MM.1S (cell line): Measurements from ENCODE around the gene MYL10.

Experiments used
- DNase-seq: peaks from one replicate; pipeline ENCODE4 v3.0.0-alpha.2; 2015
- H2AFZ ChIP-seq: fragments of 300-600 bp; sonication (generic); 2 replicates; pipeline ENCODE4 v1.6.0; 2016; ENCODE audit warnings: antibody characterized with exemption, low read length
- H3F3A ChIP-seq: fragments of 300-600 bp; sonication (generic); 2 replicates; pipeline ENCODE4 v1.6.1; 2016; ENCODE audit warnings: mild to moderate bottlenecking, antibody characterized with exemption, low read length, moderate library complexity, mixed read lengths; ENCODE audit not compliant: insufficient read depth
- H3K27ac ChIP-seq: fragments of 300-600 bp; sonication (generic); 2 replicates; pipeline ENCODE4 v1.5.1; 2016; ENCODE audit warnings: mild to moderate bottlenecking, low read length
- H3K27me3 ChIP-seq: fragments of 300-600 bp; sonication (generic); replicated peaks from 2 replicates; pipeline ENCODE4 v1.6.0; 2016; ENCODE audit warnings: low read length; ENCODE audit not compliant: insufficient read depth
- H3K36me3 ChIP-seq: fragments of 300-600 bp; sonication (generic); replicated peaks from 2 replicates; pipeline ENCODE4 v1.6.1; 2016; ENCODE audit warnings: mild to moderate bottlenecking, low read length, mixed read lengths; ENCODE audit not compliant: insufficient read depth
- H3K4me1 ChIP-seq: fragments of 300-600 bp; sonication (generic); 2 replicates; pipeline ENCODE4 v1.6.1; 2016; ENCODE audit warnings: low read length, mixed read lengths
- H3K4me2 ChIP-seq: fragments of 300-600 bp; sonication (generic); 2 replicates; pipeline ENCODE4 v1.6.0; 2016; ENCODE audit warnings: low read depth, low read length
- H3K4me3 ChIP-seq: fragments of 300-600 bp; sonication (generic); 2 replicates; pipeline ENCODE4 v1.5.1; 2016; ENCODE audit warnings: low read length, mixed read lengths
- H3K79me2 ChIP-seq: fragments of 300-600 bp; sonication (generic); 2 replicates; pipeline ENCODE4 v1.6.1; 2016; ENCODE audit warnings: mixed run types, low read length, mixed read lengths
- H3K9ac ChIP-seq: fragments of 300-600 bp; sonication (generic); 2 replicates; pipeline ENCODE4 v1.6.1; 2016; ENCODE audit warnings: low read length, mixed read lengths
- H3K9me2 ChIP-seq: fragments of 300-600 bp; sonication (generic); replicated peaks from 2 replicates; pipeline ENCODE4 v1.6.1; 2016; ENCODE audit warnings: mild to moderate bottlenecking, low read length, mixed read lengths; ENCODE audit not compliant: insufficient read depth
- H3K9me3 ChIP-seq: fragments of 300-600 bp; sonication (generic); replicated peaks from 2 replicates; pipeline ENCODE4 v1.6.1; 2016; ENCODE audit warnings: mild to moderate bottlenecking, low read length, mixed read lengths; ENCODE audit not compliant: insufficient read depth
- H4K20me1 ChIP-seq: fragments of 300-600 bp; sonication (generic); 2 replicates; pipeline ENCODE4 v1.6.1; 2016; ENCODE audit warnings: mild to moderate bottlenecking, low read length, moderate library complexity, mixed read lengths; ENCODE audit not compliant: insufficient read depth
- CTCF ChIP-seq: fragments of 300-600 bp; sonication (generic); IDR thresholded peaks from 2 replicates; pipeline ENCODE4 v1.5.1; 2016; ENCODE audit warnings: antibody characterized with exemption, low read length, mixed read lengths
- EZH2 ChIP-seq: fragments of 300-600 bp; sonication (generic); optimal IDR thresholded peaks from 2 replicates; pipeline ENCODE3; 2017; ENCODE audit warnings: low read depth, mild to moderate bottlenecking, antibody characterized with exemption, low read length, mixed read lengths
- EZH2phosphoT487 ChIP-seq: fragments of 300-600 bp; sonication (generic); IDR thresholded peaks from 2 replicates; pipeline ENCODE4 v1.6.1; 2018; ENCODE audit warnings: antibody characterized with exemption, low read length

The MYL10 gene

DNA sequence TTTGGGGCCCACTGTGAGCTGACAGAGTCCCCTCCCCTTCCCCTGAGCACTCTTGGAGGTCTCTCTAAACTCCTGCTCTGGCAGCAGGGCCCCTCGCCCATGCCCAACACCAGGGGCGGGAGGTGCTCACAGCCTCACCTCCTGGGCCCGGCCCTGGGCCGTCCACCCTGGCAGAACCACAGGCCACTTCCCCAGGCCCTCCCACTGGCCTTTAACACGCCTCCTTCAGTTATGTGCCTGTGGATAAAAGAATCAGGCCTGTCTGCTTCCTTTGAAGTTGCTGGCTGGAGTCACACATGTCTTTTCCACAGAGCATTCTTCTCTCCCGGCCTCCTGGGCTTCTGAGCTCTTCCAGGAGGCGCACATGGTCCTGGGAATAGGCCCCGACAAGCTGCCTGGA, 10.2 kb downstream of the MYL10 start:
- Histone ChIP-seq H3K9ac (no peak overlapping the region), H3K36me3 (no peaks in the 10 kb centered on the region), H3K4me2 (no peak overlapping the region), H3K27ac (no peak overlapping the region), H3K4me3 (no peak overlapping the region), H3K79me2 (no peaks in the 10 kb centered on the region), H4K20me1 (no peaks in the 10 kb centered on the region), H3K4me1 (no peaks in the 10 kb centered on the region), H3F3A (no peaks in the 10 kb centered on the region), H3K9me3 (no peaks in the 10 kb centered on the region), H2AFZ (no peak overlapping the region), H3K27me3 (peaks cover 59% of the 10 kb centered on the region), H3K9me2 (no peaks in the 10 kb centered on the region)
- DNase-seq, result no peak
- TF ChIP-seq EZH2phosphoT487 (no peak), EZH2 (no peak)

GRCh38 chr7:101618207-101618839, 10.8 kb downstream of the MYL10 start:
- Histone ChIP-seq H3K79me2 (no peaks in the 10 kb centered on the region), H2AFZ (no peak overlapping the region), H3K4me2 (no peak overlapping the region), H3K4me3 (no peak overlapping the region), H3K36me3 (no peaks in the 10 kb centered on the region), H3K27ac (no peak overlapping the region), H3K9ac (no peak overlapping the region), H3K9me2 (no peaks in the 10 kb centered on the region), H3K27me3 (peaks cover 58% of the 10 kb centered on the region), H3K9me3 (no peaks in the 10 kb centered on the region), H4K20me1 (no peaks in the 10 kb centered on the region), H3F3A (no peaks in the 10 kb centered on the region), H3K4me1 (no peaks in the 10 kb centered on the region)
- TF ChIP-seq EZH2 (no peak), CTCF (no peak), EZH2phosphoT487 (no peak)
- DNase-seq, result no peak

DNA sequence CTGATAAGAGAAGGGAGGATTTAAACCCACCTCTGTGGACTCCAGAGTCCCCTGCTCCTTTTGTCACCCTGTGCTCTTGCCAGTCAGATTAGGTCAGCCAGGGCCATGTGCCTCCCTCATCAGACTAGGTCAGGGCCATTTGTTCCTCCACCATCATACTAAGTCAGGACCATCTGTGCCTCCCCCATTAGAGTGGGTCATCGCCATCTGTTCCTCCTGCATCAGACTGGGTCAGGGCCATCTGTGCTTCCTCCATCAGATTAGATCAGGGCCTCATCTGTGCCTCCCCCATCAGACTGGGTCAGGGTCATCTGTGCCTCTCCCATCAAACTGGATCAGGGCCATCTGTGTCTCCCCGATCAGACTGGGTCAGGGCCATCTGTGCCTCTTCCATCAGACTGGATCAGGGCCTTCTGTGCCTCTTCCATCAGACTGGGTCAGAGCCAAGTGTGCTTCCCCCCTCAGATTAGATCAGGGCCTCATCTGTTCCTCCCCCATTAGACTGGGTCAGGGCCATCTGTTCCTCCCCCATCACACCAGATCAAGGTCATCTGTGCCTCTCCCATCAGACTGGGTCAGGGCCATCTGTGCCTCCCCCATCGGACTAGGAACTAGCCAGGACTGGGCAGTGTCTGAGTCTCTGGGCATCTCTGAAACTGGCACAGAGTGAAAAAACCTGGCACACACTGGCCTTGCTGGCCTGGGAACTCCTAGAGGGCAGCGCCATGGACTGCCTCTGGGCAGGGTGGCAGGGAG, 11.5 kb downstream of the MYL10 start:
- no peak for DNase-seq
- no peaks in the 10 kb centered on the region for H3F3A ChIP-seq
- H3K4me1 ChIP-seq, result no peaks in the 10 kb centered on the region
- H3K9me2 ChIP-seq, result no peaks in the 10 kb centered on the region
- H4K20me1 ChIP-seq, result no peaks in the 10 kb centered on the region
- no peaks in the 10 kb centered on the region for H3K36me3 ChIP-seq
- peaks cover 54% of the 10 kb centered on the region for H3K27me3 ChIP-seq
- no peak overlapping the region for H2AFZ ChIP-seq
- H3K9me3 ChIP-seq, result no peaks in the 10 kb centered on the region
- no peak overlapping the region for H3K9ac ChIP-seq
- no peaks in the 10 kb centered on the region for H3K79me2 ChIP-seq
- H3K4me3 ChIP-seq, result no peak overlapping the region
- H3K27ac ChIP-seq, result no peak overlapping the region
- no peak overlapping the region for H3K4me2 ChIP-seq
- no peak for TF ChIP-seq EZH2
- TF ChIP-seq CTCF, result no peak
- no peak for TF ChIP-seq EZH2phosphoT487

- Histone ChIP-seq H2AFZ (no peak overlapping the region), H4K20me1 (no peaks in the 10 kb centered on the region), H3K36me3 (no peaks in the 10 kb centered on the region), H3K27ac (no peak overlapping the region), H3K4me2 (no peak overlapping the region), H3K27me3 (peaks cover 54% of the 10 kb centered on the region), H3K9ac (no peak overlapping the region), H3K79me2 (no peaks in the 10 kb centered on the region), H3K9me3 (no peaks in the 10 kb centered on the region), H3K4me1 (no peaks in the 10 kb centered on the region), H3F3A (no peaks in the 10 kb centered on the region), H3K4me3 (no peak overlapping the region), H3K9me2 (no peaks in the 10 kb centered on the region)
- TF ChIP-seq CTCF (no peak), EZH2 (no peak), EZH2phosphoT487 (no peak)
- DNase-seq, result no peak
Observed at GRCh38 chr7:101615446-101615845, 13.7 kb downstream of the MYL10 start.
